Panc1 (cell line): Measurements from ENCODE around the gene FNDC10.

Source experiments
- POLR2AphosphoS5 ChIP-seq: IDR thresholded peaks from 2 replicates; pipeline ENCODE4 v1.6.1; 2012; ENCODE audit warnings: mild to moderate bottlenecking, low read depth, low read length, moderate library complexity
- TF ChIP-seq, protein P1 (sequence below): fragments of 450-650 bp; IDR thresholded peaks from 2 replicates; pipeline ENCODE4 v1.5.1; 2017; ENCODE audit warnings: mild to moderate bottlenecking

DNA sequence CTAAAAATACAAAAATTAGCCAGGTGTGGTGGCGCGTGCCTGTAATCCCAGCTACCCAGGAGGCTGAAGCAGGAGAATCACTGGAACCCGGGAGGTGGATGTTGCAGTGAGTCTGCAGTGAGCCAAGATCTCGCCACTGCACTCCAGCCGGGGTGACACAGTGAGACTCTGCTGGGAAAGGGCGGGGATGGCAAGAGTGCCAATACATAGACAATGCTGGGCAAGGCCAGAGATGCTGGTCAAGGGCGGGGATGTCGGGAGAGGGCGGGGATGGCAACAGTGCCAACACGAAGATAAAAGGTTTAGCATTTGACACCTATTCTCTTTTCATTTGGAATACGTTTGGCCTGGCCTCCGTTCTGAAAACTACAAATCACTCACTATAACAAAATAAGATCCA is 36.2 kb downstream of the FNDC10 start:
- no peak for TF ChIP-seq POLR2AphosphoS5
- TF ChIP-seq, protein P1, sequence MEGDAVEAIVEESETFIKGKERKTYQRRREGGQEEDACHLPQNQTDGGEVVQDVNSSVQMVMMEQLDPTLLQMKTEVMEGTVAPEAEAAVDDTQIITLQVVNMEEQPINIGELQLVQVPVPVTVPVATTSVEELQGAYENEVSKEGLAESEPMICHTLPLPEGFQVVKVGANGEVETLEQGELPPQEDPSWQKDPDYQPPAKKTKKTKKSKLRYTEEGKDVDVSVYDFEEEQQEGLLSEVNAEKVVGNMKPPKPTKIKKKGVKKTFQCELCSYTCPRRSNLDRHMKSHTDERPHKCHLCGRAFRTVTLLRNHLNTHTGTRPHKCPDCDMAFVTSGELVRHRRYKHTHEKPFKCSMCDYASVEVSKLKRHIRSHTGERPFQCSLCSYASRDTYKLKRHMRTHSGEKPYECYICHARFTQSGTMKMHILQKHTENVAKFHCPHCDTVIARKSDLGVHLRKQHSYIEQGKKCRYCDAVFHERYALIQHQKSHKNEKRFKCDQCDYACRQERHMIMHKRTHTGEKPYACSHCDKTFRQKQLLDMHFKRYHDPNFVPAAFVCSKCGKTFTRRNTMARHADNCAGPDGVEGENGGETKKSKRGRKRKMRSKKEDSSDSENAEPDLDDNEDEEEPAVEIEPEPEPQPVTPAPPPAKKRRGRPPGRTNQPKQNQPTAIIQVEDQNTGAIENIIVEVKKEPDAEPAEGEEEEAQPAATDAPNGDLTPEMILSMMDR, result no peak
